HCT116 (cell line): ENCODE measurements around the gene ADGRG6. TPM values are rescaled to one million over a fixed set of nuclear protein-coding genes. Genes with fewer than 3 reads are reported as not detected.
"Not testable (repeated sequence)": the region's sequence is repeated elsewhere in the genome, so short reads cannot be mapped to it uniquely, and the experiment has no call there.

Experiments
- ATAC-seq: fragments of 200-7000 bp; cut with Tn5 transposase; 2 replicates; pipeline ENCODE4 v1.9.1; 2020; ENCODE audit warnings: mild to moderate bottlenecking, moderate library complexity
- BruUV-seq: library from RNA; stranded (reverse); fragments of 400-500 nt; replicated peaks from 2 replicates; lab custom pipeline; 2021; lab: Mats Ljungman, UMichigan
- CTCF ChIA-PET: fragments of 300-600 bp; sonication (Branson Sonifier 250); formaldehyde crosslinking; loops from one replicate; lab custom pipeline; 2021; ENCODE audit warnings: antibody characterized with exemption; lab: Charles Lee
- POLR2A ChIA-PET: fragments of 300-600, 350-600 bp; sonication (Branson Sonifier 250); formaldehyde crosslinking; loops from one replicate; lab custom pipeline; 2021; ENCODE audit warnings: antibody characterized with exemption; lab: Charles Lee
- RAD21 ChIA-PET, 2 experiments: fragments of 300-600 bp; sonication (Branson Sonifier 250); formaldehyde crosslinking; loops; one replicate each; lab custom pipeline; 2023; ENCODE audit warnings: low total read pairs in 2 of 2; ENCODE audit not compliant: uncharacterized antibody in 2 of 2, unreplicated experiment in 2 of 2, low non-redundant PET in 1 of 2; lab: Charles Lee
- DNase-seq: peaks from one replicate; pipeline ENCODE4 v3.0.0-alpha.2; 2010; ENCODE audit warnings: low read depth, low spot score
- H2AFZ ChIP-seq: fragments of 200-600 bp; shearing (Covaris generic), sonication (generic); 2 replicates; pipeline ENCODE4 v1.6.1; 2017; ENCODE audit warnings: low read depth, mixed run types, mixed read lengths, antibody characterized with exemption, low read length; ENCODE audit not compliant: poor library complexity, severe bottlenecking
- H3K27ac ChIP-seq: 2 replicates; pipeline ENCODE4 v1.5.1; 2012; ENCODE audit warnings: low read depth, low read length
- H3K27me3 ChIP-seq: fragments of 200-600 bp; sonication (generic); 2 replicates; pipeline ENCODE4 v1.6.1; 2016; ENCODE audit warnings: mixed run types, low read length, mixed read lengths; ENCODE audit not compliant: insufficient read depth
- H3K36me3 ChIP-seq, 2 experiments: fragments of 200-500 bp in 1 of 2; fragments of 200-600 bp in 1 of 2; sonication (Bioruptor generic) in 1 of 2; sonication (generic) in 1 of 2; 2 replicates each; pipeline versions ENCODE4 v1.5.1 to v1.6.1; 2014 to 2016; ENCODE audit warnings: low read length in 2 of 2, inconsistent platforms in 1 of 2, mixed read lengths in 1 of 2, mixed run types in 1 of 2; ENCODE audit not compliant: insufficient read depth in 2 of 2, control insufficient read depth in 1 of 2
- H3K4me1 ChIP-seq, 2 experiments: fragments of 200-600 bp in 1 of 2; sonication (generic) in 1 of 2; 2 replicates each; pipeline versions ENCODE4 v1.5.1 to v1.6.1; 2012 to 2017; ENCODE audit warnings: low read length in 2 of 2, inconsistent platforms in 1 of 2, mild to moderate bottlenecking in 1 of 2, mixed read lengths in 1 of 2, mixed run types in 1 of 2, moderate library complexity in 1 of 2; ENCODE audit not compliant: insufficient read depth in 2 of 2, control insufficient read depth in 1 of 2
- H3K4me2 ChIP-seq: fragments of 200-600 bp; sonication (generic); 2 replicates; pipeline ENCODE4 v1.6.1; 2017; ENCODE audit warnings: mixed run types, low read length, mixed read lengths
- H3K4me3 ChIP-seq, 2 experiments: fragments of 200-600 bp in 1 of 2; sonication (generic) in 1 of 2; replicated peaks in 1 of 2; 2 replicates each; pipeline ENCODE4 v1.5.1; 2011 to 2016; ENCODE audit warnings: low read length in 2 of 2, control low read depth in 1 of 2, low read depth in 1 of 2, mild to moderate bottlenecking in 1 of 2, mixed read lengths in 1 of 2, mixed run types in 1 of 2
- H3K79me2 ChIP-seq: fragments of 200-600 bp; sonication (generic); 2 replicates; pipeline ENCODE4 v1.6.1; 2017; ENCODE audit warnings: mild to moderate bottlenecking, mixed run types, low read length, moderate library complexity, mixed read lengths; ENCODE audit not compliant: insufficient read depth
- H3K9ac ChIP-seq: fragments of 200-600 bp; sonication (generic); 2 replicates; pipeline ENCODE4 v1.6.1; 2016; ENCODE audit warnings: low read length, mixed read lengths
- H3K9me2 ChIP-seq: fragments of 200-600 bp; sonication (generic), shearing (Covaris generic); 2 replicates; pipeline ENCODE4 v1.6.1; 2017; ENCODE audit warnings: mixed run types, mild to moderate bottlenecking, moderate library complexity; ENCODE audit not compliant: insufficient read depth
- H3K9me3 ChIP-seq, 2 experiments: fragments of 200-500 bp in 1 of 2; fragments of 200-600 bp in 1 of 2; sonication (Bioruptor generic) in 1 of 2; sonication (generic) in 1 of 2; 2 replicates each; pipeline ENCODE4 v1.6.1; 2014 to 2017; ENCODE audit warnings: low read length in 2 of 2, mixed read lengths in 2 of 2, inconsistent platforms in 1 of 2, low read depth in 1 of 2, mild to moderate bottlenecking in 1 of 2, mixed run types in 1 of 2, moderate library complexity in 1 of 2; ENCODE audit not compliant: control insufficient read depth in 1 of 2, insufficient read depth in 1 of 2
- H4K20me1 ChIP-seq: fragments of 200-600 bp; sonication (generic), shearing (Covaris generic); 2 replicates; pipeline ENCODE4 v1.6.1; 2017; ENCODE audit warnings: mixed run types, mild to moderate bottlenecking, moderate library complexity; ENCODE audit not compliant: insufficient read depth
- CBX3 ChIP-seq: IDR thresholded peaks from 2 replicates; pipeline ENCODE4 v1.6.1; 2012; ENCODE audit warnings: low read depth
- EZH2phosphoT487 ChIP-seq: fragments of 200-600 bp; IDR thresholded peaks from 2 replicates; pipeline ENCODE4 v1.6.1; 2018; ENCODE audit warnings: antibody characterized with exemption, borderline replicate concordance
- POLR2A ChIP-seq: IDR thresholded peaks from 2 replicates; pipeline ENCODE4 v1.7.0; 2011; ENCODE audit warnings: borderline replicate concordance; ENCODE audit not compliant: insufficient read depth, insufficient read length; ENCODE audit errors: extremely low read depth
- ZNF274 ChIP-seq: fragments of 200-500 bp; sonication (Bioruptor generic); IDR thresholded peaks from 2 replicates; pipeline ENCODE4 v1.6.1; 2014; ENCODE audit warnings: mild to moderate bottlenecking, low read depth, low read length, inconsistent platforms
- intact Hi-C: fragments of 100-400 bp; cut with micrococcal nuclease; formaldehyde crosslinking; loops from 2 replicates; pipeline ENCODE4 v1.10.0; 2022
- total RNA-seq: library from RNA; stranded (reverse); gene quantifications from one replicate; pipeline ENCODE4 v1.2.1, GENCODE V29; 2021; ENCODE audit not compliant: unreplicated experiment

ADGRG6 gene
- total RNA-seq, 1 experiment from 2014 or later = 67.9 TPM

GRCh38 chr6:142448091-142448729 lies 146.4 kb downstream of the ADGRG6 start:
- Histone ChIP-seq H3K9me2 (no peaks in the 10 kb centered on the region), H3K36me3 (peaks cover 4 to 7% of the 10 kb centered on the region in 2 experiments; a peak in 1 of 4 replicates), H4K20me1 (no peaks in the 10 kb centered on the region), H3K4me3 (no peak overlapping the region), H3K4me1 (no peaks in the 10 kb centered on the region), H3K27ac (no peak overlapping the region), H3K9ac (no peak overlapping the region), H3K4me2 (no peak overlapping the region), H2AFZ (no peak overlapping the region), H3K27me3 (no peaks in the 10 kb centered on the region), H3K9me3 (no peaks in the 10 kb centered on the region), H3K79me2 (no peaks in the 10 kb centered on the region)
- intact Hi-C loops = no loop called here
- ATAC-seq (no peak), DNase-seq (no peak)
- RAD21 ChIA-PET = no interaction called here
- POLR2A ChIA-PET = no interaction called here
- TF ChIP-seq CBX3 (no peak), POLR2A (no peak), EZH2phosphoT487 (no peak), ZNF274 (no peak)
- CTCF ChIA-PET = no interaction called here
- no TSS peak for BruUV-seq

GRCh38 chr6:142450856-142451255 lies 149.0 kb downstream of the ADGRG6 start:
- H3K27me3 ChIP-seq, H3K4me2 ChIP-seq, H4K20me1 ChIP-seq, H2AFZ ChIP-seq, intact Hi-C loops, H3K9ac ChIP-seq, H3K36me3 ChIP-seq, H3K9me3 ChIP-seq, H3K79me2 ChIP-seq, POLR2A ChIA-PET, BruUV-seq, CTCF ChIA-PET, H3K4me3 ChIP-seq, H3K4me1 ChIP-seq, ATAC-seq, DNase-seq, RAD21 ChIA-PET, H3K27ac ChIP-seq, H3K9me2 ChIP-seq: not testable (repeated sequence)
